Measurements from ENCODE around the gene NRDE2.

DNA sequence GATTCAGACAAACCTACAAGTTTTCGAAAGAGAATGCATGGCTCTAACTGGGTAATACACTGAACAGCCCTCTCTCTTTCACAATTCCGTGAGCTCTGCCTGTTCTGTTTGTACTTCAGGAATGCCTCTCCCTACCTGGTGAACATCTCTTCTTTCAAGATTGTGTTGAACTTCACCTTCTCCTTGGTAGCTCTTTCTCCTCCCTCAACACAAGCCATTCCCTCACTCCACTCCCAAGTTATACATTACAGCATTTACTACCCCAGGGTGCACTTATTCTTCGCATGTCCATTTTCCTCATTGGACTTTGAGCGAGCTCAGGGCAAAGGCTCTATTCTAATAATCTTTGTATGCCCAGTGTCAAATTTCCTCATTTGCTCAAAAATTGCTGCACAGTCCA, 28.3 kb downstream of the NRDE2 start:
- TF ChIP-seq, protein P1, sequence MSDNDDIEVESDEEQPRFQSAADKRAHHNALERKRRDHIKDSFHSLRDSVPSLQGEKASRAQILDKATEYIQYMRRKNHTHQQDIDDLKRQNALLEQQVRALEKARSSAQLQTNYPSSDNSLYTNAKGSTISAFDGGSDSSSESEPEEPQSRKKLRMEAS (IDR thresholded peaks at IDR 0.05): no peak
- TF ChIP-seq, protein P2, sequence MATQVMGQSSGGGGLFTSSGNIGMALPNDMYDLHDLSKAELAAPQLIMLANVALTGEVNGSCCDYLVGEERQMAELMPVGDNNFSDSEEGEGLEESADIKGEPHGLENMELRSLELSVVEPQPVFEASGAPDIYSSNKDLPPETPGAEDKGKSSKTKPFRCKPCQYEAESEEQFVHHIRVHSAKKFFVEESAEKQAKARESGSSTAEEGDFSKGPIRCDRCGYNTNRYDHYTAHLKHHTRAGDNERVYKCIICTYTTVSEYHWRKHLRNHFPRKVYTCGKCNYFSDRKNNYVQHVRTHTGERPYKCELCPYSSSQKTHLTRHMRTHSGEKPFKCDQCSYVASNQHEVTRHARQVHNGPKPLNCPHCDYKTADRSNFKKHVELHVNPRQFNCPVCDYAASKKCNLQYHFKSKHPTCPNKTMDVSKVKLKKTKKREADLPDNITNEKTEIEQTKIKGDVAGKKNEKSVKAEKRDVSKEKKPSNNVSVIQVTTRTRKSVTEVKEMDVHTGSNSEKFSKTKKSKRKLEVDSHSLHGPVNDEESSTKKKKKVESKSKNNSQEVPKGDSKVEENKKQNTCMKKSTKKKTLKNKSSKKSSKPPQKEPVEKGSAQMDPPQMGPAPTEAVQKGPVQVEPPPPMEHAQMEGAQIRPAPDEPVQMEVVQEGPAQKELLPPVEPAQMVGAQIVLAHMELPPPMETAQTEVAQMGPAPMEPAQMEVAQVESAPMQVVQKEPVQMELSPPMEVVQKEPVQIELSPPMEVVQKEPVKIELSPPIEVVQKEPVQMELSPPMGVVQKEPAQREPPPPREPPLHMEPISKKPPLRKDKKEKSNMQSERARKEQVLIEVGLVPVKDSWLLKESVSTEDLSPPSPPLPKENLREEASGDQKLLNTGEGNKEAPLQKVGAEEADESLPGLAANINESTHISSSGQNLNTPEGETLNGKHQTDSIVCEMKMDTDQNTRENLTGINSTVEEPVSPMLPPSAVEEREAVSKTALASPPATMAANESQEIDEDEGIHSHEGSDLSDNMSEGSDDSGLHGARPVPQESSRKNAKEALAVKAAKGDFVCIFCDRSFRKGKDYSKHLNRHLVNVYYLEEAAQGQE (IDR thresholded peaks at IDR 0.05; ENCODE audit: low read depth): no peak
- TF ChIP-seq YY1 (IDR thresholded peaks at IDR 0.05; ENCODE audit: low read depth): no peak
- no peak for TF ChIP-seq RAD21 (IDR thresholded peaks at IDR 0.05; ENCODE audit: low read depth)
- TF ChIP-seq CEBPB (IDR thresholded peaks at IDR 0.05): no peak
- no peak for TF ChIP-seq CREB1 (IDR thresholded peaks at IDR 0.05; ENCODE audit: low read depth)
- no peak for TF ChIP-seq EP300 (IDR thresholded peaks at IDR 0.05; ENCODE audit: borderline replicate concordance)
